Measurements from ENCODE around the gene HOXC5.

The HOXC5 gene

DNA sequence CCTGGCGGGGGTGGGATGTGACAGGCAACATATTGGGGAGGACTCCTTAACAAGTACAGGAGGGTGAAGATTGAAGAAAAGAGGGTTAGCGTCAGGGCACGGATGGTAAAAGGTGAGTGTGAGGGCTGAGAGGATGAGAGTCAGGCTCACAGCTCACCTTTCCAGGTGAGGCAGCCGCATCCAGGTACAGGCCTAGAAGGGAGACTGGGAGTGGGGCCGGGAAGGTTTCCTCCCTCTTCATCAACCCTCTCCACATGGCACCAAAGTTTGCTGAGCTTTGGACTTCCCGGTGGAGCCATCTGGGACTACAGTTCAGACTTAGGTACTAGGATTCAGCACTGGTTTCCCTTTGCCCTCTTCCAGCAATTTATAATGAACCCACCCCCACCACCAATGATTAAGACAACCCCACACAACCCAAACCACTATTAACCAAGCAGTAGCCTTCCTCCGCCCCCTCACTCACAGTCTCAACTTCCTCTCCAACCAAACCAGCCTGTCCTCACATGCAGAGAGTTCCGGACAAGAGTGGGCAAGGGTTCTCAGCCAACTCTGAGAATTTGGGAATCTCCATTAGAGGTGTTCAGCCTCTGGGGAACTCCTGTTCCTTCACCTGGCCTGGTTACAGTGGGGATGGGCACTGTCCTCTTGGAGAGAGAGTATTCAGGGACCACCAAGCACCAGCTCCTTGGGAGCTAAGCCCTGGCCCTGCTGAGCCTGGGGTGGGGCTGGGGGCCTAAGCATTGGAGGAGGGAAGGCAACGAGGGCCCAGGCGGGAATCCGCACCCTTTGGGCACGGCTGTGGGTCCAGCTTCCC lies 18.4 kb downstream of the HOXC5 start:
- DNase-seq, result no peak

DNA sequence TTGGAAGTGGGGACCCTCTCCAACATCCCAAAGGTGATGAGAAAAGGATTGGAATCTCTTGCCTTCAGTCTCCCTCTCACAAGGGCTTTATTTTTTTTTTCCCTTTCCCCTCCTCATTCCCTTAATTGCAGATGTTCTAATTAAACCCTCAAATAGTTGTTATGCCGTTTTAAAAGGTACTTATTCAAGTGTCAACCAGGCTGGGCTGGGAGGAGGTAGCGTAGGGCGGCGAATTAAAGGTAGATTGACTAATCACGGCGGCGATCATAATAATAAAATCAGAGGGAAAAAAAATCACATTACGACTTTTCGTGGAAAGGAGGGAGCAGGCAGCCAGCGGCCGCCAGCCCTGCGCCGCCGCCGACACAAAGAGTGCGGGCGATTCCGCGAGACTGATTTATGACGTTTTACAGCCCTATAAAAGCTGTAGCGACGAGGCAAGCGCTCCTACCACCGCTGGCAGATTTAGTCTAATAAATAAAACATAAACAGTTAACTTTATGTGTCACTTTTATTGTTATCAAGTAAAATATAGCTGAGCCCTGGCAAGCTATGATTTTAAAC lies 19.1 kb downstream of the HOXC5 start:
- DNase-seq, result peak; percentile 35

DNA sequence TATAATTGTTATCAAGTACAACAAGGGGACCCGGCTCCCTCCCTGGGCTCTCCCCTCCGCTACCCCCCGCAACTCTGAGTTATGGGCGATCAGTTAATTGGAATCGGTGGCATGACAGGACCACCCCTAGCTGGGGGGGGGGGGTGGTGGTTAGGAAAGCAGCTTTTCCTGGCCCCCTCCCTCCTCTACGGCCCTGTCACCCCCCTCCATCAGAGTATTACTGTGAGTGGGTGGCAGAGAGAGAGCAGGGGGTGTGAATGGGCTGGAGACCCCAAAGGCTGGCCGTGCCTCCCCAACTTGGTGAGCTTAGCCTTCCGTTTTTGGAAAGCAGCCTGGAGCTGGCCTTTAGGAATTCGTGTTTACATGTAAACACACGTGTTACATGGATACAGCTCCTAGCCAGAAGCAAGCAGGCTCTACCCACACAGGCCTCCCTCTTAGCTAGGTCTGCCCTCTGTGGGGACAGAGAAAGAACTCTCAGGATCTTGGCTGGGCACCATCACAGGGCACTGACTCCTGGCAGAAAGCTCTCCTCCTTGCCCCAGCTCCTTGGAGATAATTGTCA lies 19.7 kb downstream of the HOXC5 start:
- DNase-seq, result no peak

DNA sequence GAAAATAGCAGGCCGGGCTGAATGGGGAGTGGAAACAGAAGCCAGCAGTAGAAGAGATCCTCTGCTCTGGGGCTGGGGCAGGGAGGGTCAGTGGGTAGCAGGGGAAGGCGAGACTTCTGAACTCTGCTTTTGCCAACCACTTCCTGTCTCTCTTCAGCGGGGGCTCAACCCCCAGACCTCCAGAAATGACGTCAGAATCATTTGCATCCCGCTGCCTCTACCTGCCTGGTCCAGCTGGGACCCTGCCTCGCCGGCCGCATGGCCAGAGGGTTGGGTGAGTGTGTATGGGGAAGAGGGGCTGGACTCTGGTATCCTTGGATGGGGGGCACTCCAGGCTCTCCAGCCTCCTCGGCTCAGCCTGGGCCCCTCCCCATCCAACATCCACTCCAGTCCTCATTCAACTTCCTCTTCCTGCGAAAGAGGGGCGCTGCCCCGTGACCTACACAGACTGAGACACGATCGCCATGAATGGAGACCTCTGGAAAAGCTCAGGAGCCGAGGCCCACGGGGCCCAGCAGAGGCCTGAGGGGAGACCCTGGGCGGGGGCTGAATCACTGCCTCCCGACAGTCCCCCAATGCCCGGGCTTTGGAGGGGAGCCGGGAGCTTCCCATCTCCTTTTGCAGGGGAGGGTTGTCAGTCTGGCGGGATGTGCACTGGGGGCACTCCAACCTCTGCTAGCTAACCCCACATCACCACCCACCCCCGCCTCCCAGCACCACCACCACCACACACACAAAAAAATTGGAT lies 20.3 kb downstream of the HOXC5 start:
- no peak for DNase-seq

DNA sequence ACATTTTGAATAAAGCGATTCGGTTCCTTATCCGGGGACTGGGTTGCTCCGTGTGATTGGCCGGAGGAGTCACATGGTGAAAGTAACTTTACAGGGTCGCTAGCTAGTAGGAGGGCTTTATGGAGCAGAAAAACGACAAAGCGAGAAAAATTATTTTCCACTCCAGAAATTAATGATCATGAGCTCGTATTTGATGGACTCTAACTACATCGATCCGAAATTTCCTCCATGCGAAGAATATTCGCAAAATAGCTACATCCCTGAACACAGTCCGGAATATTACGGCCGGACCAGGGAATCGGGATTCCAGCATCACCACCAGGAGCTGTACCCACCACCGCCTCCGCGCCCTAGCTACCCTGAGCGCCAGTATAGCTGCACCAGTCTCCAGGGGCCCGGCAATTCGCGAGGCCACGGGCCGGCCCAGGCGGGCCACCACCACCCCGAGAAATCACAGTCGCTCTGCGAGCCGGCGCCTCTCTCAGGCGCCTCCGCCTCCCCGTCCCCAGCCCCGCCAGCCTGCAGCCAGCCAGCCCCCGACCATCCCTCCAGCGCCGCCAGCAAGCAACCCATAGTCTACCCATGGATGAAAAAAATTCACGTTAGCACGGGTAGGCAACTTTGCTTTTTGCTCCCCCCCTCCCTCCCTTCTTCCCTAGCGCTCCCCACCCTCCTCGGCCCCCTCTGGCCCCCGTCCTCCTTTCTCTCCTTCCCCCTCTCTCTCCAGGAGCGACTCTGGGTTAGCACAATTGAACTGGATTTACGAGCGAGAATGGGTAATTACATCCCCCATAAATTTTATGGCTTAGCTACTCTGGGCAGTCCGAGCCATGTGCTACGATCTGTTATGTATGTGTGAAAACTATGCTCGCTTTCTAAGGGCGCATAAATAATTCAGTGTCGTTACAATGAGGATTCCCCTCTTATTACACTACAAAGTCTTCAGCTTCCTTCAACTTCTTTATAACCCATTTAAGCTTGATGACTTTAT lies 21.2 kb downstream of the HOXC5 start, which contains the start of gene HOXC4:
Gene HOXC4 (plus strand): TSS at position 85 of the 991 bp plus-strand sequence. CDS start 88 bp downstream, at position 173.
- DNase-seq, result no peak

DNA sequence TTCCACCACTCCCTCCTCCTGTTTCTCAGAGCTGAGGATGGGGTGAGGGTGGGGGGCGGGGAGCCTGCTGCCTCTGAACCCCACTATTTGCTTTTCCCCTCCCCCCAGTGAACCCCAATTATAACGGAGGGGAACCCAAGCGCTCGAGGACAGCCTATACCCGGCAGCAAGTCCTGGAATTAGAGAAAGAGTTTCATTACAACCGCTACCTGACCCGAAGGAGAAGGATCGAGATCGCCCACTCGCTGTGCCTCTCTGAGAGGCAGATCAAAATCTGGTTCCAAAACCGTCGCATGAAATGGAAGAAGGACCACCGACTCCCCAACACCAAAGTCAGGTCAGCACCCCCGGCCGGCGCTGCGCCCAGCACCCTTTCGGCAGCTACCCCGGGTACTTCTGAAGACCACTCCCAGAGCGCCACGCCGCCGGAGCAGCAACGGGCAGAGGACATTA lies 21.9 kb downstream of the HOXC5 start:
- DNase-seq, result no peak

DNA sequence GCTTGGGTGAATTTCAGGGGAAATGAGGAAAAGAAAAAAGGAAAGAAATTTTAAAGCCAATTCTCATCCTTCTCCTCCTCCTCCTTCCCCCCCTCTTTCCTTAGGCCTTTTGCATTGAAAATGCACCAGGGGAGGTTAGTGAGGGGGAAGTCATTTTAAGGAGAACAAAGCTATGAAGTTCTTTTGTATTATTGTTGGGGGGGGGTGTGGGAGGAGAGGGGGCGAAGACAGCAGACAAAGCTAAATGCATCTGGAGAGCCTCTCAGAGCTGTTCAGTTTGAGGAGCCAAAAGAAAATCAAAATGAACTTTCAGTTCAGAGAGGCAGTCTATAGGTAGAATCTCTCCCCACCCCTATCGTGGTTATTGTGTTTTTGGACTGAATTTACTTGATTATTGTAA lies 22.7 kb downstream of the HOXC5 start:
- DNase-seq, result no peak

DNA sequence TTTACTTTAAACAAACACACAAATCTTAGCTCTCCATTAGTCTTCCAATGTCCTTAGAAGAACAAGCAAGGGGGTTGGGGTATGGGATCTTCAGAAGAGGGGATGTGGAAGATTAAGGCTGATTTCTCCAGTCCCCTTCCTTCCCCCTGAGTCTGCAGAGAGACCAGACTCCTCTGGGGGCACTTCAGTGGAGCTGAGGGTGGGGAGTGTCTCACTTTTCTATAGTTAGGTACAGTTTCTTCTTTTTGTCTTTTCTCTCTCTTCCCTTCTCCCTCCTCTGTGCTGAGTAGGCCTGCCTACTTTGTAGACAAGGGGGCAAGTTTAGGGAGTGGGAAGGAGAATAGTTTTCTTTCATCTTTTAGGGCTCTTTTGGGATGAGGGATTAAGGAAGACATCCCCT lies 23.3 kb downstream of the HOXC5 start:
- no peak for DNase-seq

DNA sequence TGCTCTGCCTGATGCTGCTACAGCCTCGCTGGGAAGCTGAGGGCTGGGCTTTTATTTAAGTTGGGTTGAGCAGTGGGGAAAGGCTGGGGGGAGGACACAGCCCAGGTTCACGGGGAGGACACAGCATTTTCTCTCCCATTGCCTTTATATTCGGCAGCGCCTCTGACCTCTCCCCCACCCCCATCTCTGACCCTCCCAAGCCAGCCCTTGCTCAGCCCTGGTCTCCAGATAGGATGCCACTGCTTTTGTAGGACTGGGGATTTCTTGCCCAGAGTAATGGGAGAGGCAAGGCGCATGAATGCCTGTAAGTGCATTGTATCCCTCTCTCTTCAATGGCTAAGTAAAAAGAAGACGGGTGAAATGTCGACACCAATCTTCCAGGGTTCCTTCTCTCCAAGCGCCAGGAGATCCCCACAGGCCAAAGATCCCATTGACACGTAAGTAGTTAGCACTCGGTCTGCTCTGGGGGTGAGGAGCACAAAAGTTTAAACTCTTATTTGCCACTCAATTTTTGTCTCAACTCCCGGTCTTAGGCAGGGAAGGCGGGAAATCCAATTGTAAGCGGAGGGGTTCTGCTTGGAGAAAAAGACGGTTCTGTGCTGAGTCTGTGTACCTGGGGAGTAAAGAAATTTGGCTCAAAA lies 25.4 kb downstream of the HOXC5 start:
- no peak for DNase-seq

DNA sequence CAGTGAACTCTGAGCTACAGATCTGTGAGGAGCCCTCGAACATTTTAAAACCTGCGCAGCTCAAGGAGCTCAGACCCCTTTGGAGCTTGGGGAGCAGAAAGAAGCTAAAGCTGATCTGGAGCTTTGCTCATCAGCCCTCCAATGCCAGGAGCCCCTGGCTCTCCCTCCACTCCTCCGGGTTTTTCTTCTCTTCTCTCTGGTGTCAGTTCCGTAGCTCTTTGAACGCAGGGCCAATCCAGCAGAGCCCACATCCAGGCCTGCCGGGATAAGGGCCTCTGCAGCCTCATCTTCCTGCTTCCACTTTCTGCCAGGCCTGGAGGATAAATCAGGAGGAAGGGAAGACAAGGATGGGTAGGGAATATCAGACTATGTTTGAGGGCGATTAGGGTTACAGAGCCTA lies 26.8 kb downstream of the HOXC5 start:
- DNase-seq, result no peak

DNA sequence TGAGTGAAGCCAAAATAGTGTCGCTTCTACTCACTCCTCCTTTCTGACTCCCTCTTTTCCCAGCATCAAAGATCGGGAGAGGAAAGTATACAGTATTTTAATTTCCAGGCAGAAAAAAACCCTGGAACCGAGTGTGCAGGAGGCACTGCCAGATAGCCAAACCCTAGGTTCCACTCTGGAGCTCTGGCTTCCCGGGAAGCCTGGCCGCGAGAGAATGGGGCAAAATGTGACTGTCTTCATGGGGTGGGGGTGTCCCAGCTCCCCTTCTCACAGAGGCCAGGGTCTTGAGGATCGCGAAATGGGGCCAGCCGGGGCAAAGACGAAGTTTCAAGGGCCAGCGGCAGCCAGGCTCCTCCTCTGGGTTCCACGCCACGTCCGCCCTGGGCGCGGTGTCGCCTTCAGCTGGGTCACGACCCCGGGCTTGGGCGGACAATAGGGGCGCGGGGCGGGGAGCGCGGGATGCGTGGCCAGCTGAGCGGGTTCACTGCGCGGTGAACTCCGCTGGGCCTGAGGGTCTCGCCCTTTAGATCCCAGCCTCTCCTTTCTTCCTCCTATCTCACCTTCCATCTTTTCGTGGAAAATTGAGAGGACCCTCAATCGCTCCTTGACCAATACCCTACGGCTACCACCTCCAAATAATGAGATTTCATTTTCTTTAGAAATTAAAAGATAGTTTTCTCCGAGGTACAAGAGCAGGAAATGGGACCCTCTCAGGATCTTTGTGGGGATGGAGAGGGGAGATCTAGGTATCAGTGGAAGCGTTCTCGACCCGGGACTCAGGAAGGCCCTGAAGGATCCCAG lies 27.5 kb downstream of the HOXC5 start:
- no peak for DNase-seq

DNA sequence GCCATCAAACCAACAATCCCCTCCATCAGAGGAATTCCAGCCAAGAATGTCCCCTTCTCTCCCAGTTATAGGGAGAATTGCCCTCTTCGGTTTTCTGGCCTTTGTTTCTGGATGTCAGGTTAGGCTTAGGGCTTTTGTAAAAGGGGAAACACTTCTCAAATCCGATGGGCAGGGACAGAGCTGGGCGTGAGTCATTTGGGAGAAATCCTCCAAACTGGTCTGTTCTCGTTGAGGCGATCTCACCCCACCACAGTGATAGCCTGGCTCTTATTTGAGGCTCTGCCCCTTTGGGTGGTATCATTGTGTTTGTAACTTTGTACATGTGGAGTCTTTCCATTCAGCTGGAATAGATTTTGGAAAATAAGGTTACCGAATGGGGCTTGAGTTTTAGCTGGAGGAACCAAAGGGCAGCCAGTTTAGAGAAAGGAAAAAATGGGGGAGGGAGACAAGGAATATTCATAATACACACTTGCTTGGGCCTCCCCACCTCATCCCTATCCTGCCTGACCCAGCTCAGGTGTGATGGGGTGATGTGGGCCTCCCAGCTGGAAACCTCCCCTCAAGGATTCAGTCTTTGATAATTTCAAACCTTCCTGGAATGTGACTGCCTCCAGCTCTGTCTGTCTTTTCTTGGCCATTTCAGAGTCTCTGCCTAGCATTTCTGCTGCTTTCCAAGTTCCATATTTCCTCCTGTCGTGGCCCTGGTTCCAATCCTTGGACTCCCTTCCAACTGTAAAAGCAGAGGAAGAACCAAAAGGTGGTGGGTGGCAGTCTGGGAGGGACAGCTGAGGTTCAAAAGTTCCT lies 28.3 kb downstream of the HOXC5 start:
- DNase-seq, result no peak

DNA sequence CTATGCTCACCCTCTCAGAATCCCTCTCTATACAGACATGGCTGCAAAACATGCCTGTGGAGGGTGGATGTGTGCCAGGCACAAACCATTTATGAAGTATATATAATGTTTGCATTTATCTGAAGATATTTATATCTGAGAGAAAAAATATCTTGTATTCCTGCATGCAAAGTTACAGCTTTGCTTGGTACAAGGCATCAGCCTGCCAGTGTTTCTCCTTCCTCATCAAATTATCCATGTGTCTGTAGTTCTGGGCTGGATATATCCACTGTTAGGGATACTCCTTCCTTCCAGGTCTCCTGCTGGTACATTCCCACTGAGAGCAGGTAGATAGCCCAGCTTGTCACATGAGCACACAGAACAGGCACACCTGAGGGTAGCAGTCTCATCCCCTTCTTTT lies 32.8 kb downstream of the HOXC5 start:
- no peak for DNase-seq

DNA sequence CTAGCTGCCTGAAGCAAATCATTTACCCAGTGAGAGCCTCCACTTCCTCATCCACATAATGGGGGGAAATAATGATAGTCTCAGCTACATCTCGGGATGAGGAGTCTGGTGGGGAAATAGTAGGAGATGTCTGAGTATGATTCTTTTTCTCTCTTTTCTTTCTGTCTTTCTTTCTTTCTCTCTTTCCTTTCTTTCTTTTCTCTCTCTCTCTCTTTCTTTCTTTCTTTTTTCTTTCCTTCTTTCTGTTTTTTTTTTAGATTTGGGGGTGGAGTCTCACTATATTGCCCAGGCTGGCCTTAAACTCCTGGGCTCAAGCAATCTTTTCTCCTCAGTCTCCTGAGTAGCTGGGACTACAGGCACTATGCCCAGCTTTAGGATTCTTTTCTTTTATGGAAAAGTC lies 33.6 kb downstream of the HOXC5 start:
- no peak for DNase-seq

DNA sequence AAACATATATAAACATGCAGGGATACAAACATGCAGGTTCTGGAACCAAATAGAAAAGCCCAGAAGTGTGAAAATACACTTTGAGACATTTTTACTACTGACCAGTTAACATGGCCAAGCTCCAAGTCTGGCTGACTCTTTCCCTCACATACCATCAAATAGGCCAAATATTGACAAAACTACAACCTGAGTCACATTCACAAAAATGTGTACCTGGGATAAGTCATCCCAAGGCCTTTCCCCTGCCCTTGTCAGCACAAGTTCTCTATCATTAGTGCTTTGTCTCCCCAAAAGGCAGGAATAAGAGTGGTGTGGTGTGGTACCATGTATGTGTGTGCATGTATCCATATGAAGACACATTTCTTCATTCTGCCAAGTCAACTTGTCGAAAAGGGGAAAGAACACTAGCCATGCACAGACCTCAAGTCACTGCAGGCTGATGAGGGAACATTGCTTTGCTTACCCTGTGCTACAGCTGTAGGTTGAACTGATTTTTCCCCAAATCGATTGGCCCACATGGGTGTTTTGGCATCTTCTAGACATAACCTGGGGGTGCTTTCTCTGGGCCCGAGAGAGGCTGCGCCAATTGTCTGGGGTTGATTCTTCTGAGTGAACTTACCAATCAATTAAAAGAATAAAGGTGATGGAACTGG lies 35.7 kb downstream of the HOXC5 start:
- no peak for DNase-seq

DNA sequence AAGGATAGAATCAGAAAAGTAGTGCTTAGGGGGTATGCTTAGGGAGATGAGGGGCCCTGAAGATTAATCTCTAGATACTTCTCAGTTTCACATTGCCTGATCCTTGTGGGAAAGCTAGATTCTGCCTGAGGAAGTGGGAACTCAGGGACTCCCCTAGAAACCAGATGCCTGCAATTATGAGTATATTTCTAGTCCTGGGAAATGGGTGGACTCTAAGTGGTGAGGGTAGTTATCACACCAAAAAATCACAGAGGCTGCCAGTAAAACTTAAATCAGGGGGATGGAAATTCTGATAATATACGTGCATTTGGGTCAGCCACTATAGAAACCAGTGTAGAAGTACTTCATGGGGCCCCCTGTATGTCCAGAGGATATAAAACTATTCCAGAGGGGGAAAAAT lies 39.1 kb downstream of the HOXC5 start:
- DNase-seq, result no peak

DNA sequence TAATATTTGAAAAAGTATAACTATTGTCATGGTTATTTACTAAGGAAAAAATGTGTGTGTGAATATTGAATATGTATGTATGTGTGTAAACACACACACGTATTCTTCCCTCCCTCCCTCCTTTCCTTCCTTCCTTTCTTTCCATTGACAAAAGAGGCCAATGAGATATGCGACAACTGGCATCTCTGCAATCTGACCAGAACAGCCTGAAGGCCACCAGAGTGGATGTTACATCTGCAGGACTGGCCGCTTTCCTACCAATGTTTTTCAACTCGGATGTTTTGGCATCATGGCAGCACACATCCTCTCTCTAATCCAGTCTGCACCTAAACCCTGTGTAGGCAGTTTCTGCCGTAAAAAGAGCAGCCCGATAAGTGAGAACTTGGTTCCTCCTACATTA lies 41.5 kb downstream of the HOXC5 start:
- DNase-seq, result no peak

DNA sequence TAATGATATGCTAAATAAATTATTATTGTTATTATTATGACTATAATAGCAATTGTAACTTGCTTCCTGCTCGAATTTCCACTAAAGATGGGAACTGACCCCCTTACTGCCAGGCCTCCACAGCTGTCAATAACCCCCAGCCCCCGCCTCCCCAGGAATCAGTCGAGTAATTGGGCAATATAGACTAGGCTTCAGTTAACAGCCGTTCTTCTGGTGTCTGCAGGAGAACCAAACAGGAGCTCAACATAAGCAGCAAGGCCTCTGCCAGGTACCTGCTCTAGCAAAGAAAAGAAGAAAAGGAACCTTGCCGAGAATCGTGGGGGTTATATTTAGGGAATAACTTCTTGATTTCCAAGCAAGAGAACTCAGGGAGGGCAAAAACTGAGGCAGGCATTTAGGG lies 42.6 kb downstream of the HOXC5 start:
- DNase-seq, result no peak

DNA sequence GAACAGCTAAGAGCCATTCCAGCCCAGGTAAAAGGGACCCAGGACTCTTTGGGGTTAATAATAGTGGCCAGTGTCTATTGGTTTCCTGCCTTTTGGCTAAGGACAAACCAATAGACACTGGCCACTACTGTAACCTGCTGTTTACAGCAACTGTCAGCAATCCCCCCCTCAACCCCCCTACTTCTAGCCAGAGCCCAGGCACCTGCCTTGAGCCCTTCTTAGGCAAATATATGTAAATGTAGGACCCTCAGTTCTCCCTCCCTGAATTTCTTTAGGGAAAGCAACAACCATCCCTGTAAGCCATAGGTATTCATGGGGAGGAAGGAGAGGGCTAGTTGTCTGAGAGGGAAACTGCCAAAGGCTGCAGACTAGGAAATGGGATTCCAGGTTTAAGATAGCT lies 43.1 kb downstream of the HOXC5 start:
- DNase-seq, result no peak

Measured in NCI-H1417 treated with DMSO at 0.1 percent for 48 hours (cell line).